Panc1 (cell line): ENCODE measurements around the gene CYP2F1.

Experiments used
- POLR2AphosphoS5 ChIP-seq: IDR thresholded peaks from 2 replicates; pipeline ENCODE4 v1.6.1; 2012; ENCODE audit warnings: mild to moderate bottlenecking, low read depth, low read length, moderate library complexity
- SIN3A ChIP-seq: IDR thresholded peaks from 2 replicates; pipeline ENCODE4 v1.6.1; 2012; ENCODE audit warnings: low read depth, mild to moderate bottlenecking, low read length, moderate library complexity, borderline replicate concordance; ENCODE audit not compliant: insufficient read depth
- TCF7L2 ChIP-seq: IDR thresholded peaks from 2 replicates; pipeline ENCODE4 v1.6.1; 2011; ENCODE audit warnings: mild to moderate bottlenecking, low read depth, low read length, inconsistent platforms
- TF ChIP-seq, protein P1 (sequence below): fragments of 450-650 bp; IDR thresholded peaks from 2 replicates; pipeline ENCODE4 v1.5.1; 2017; ENCODE audit warnings: mild to moderate bottlenecking
- TF ChIP-seq, protein P2 (sequence below), 2 experiments: IDR thresholded peaks; 2 replicates each; pipeline ENCODE4 v1.6.1; 2011 to 2012; ENCODE audit warnings: low read depth in 2 of 2, control low read depth in 1 of 2, low read length in 1 of 2, mild to moderate bottlenecking in 1 of 2, moderate library complexity in 1 of 2; ENCODE audit not compliant: insufficient read depth in 1 of 2

DNA sequence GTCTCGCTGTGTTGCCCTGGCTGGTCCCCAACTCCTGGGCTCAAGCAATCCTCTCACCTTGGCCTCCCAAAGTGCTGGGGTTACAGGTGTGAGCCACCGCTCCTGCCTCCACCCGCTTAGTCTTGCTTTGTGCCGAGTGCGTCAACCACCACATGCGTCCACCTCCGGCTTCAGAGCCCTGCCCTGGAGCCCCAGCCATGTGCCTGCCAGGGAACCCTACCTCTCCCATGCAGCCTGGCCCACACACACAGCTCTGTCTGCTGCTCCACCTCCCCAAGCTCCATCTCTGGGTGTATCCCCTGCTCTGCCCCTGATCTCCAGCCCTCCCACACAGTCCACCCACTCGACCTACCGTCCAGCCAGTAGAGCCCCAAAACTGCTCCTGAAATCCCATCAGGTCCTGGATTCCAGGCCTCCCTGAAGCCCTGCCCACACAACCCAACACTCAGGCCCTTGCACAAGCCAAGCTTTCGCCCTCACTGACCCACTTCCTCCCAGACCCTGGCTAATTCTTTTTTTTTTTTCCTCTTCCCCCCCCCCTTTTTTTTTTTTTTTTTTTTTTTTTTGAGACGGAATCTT lies 9.6 kb downstream of the CYP2F1 start:
- TF ChIP-seq POLR2AphosphoS5 (no peak), TCF7L2 (no peak), SIN3A (no peak)
- TF ChIP-seq, protein P1, sequence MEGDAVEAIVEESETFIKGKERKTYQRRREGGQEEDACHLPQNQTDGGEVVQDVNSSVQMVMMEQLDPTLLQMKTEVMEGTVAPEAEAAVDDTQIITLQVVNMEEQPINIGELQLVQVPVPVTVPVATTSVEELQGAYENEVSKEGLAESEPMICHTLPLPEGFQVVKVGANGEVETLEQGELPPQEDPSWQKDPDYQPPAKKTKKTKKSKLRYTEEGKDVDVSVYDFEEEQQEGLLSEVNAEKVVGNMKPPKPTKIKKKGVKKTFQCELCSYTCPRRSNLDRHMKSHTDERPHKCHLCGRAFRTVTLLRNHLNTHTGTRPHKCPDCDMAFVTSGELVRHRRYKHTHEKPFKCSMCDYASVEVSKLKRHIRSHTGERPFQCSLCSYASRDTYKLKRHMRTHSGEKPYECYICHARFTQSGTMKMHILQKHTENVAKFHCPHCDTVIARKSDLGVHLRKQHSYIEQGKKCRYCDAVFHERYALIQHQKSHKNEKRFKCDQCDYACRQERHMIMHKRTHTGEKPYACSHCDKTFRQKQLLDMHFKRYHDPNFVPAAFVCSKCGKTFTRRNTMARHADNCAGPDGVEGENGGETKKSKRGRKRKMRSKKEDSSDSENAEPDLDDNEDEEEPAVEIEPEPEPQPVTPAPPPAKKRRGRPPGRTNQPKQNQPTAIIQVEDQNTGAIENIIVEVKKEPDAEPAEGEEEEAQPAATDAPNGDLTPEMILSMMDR: no peak
- TF ChIP-seq, protein P2, sequence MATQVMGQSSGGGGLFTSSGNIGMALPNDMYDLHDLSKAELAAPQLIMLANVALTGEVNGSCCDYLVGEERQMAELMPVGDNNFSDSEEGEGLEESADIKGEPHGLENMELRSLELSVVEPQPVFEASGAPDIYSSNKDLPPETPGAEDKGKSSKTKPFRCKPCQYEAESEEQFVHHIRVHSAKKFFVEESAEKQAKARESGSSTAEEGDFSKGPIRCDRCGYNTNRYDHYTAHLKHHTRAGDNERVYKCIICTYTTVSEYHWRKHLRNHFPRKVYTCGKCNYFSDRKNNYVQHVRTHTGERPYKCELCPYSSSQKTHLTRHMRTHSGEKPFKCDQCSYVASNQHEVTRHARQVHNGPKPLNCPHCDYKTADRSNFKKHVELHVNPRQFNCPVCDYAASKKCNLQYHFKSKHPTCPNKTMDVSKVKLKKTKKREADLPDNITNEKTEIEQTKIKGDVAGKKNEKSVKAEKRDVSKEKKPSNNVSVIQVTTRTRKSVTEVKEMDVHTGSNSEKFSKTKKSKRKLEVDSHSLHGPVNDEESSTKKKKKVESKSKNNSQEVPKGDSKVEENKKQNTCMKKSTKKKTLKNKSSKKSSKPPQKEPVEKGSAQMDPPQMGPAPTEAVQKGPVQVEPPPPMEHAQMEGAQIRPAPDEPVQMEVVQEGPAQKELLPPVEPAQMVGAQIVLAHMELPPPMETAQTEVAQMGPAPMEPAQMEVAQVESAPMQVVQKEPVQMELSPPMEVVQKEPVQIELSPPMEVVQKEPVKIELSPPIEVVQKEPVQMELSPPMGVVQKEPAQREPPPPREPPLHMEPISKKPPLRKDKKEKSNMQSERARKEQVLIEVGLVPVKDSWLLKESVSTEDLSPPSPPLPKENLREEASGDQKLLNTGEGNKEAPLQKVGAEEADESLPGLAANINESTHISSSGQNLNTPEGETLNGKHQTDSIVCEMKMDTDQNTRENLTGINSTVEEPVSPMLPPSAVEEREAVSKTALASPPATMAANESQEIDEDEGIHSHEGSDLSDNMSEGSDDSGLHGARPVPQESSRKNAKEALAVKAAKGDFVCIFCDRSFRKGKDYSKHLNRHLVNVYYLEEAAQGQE (IDR thresholded peaks at IDR 0.05; ENCODE audit: insufficient read depth in 1 of 2, low read depth in 2 of 2, low read length in 1 of 2): no peak
